HL-60/S4 treated with retinoic acid at 250 ng/mL for 4 days and 3 days (cell line): ENCODE measurements around the gene IFI44L.

Experiments used
- in situ Hi-C: fragments of 300-500 bp; cut with MboI; formaldehyde crosslinking; loops from 2 replicates; pipeline ENCODE4 v1.7.0; 2022; ENCODE audit warnings: low sequenced_read_pairs

Gene IFI44L

GRCh38 chr1:78640462-78640861, 20.2 kb downstream of the IFI44L start:
- in situ Hi-C loops, result no loop called here

- in situ Hi-C loops, result no loop called here
These were observed 21.3 kb downstream of the IFI44L start for GRCh38 chr1:78641558-78641957.

- in situ Hi-C loops, result no loop called here
These were observed 25.5 kb downstream of the IFI44L start for GRCh38 chr1:78645723-78646122.

GRCh38 chr1:78647238-78647637, 27.0 kb downstream of the IFI44L start:
- in situ Hi-C loops, result no loop called here

- in situ Hi-C loops, result no loop called here
These were observed 29.4 kb downstream of the IFI44L start, which contains the start of gene IFI44 for GRCh38 chr1:78649628-78650027. Gene IFI44 (plus strand): TSS chr1:78649831. CDS start chr1:78650196, 365 bp downstream.

- in situ Hi-C loops, result no loop called here
These were observed 29.9 kb downstream of the IFI44L start for GRCh38 chr1:78650114-78650660.

- in situ Hi-C loops, result no loop called here
These were observed 31.0 kb downstream of the IFI44L start for GRCh38 chr1:78651241-78651640.

- in situ Hi-C loops, result no loop called here
These were observed 31.8 kb downstream of the IFI44L start for GRCh38 chr1:78652019-78652560.

GRCh38 chr1:78658901-78659300, 38.7 kb downstream of the IFI44L start:
- in situ Hi-C loops, result no loop called here

- in situ Hi-C loops, result no loop called here
These were observed 43.7 kb downstream of the IFI44L start for GRCh38 chr1:78663923-78664322.

- in situ Hi-C loops, result no loop called here
These were observed 44.5 kb downstream of the IFI44L start for GRCh38 chr1:78664763-78665162.

- in situ Hi-C loops, result no loop called here
These were observed 45.6 kb downstream of the IFI44L start for GRCh38 chr1:78665809-78666208.

GRCh38 chr1:78667939-78668338, 47.7 kb downstream of the IFI44L start:
- in situ Hi-C loops, result no loop called here

GRCh38 chr1:78668427-78668826, 48.2 kb downstream of the IFI44L start:
- in situ Hi-C loops, result no loop called here

GRCh38 chr1:78672428-78672827, 52.2 kb downstream of the IFI44L start:
- in situ Hi-C loops, result no loop called here

- in situ Hi-C loops, result no loop called here
These were observed 52.9 kb downstream of the IFI44L start for GRCh38 chr1:78673120-78673519.

- in situ Hi-C loops, result no loop called here
These were observed 56.2 kb downstream of the IFI44L start for GRCh38 chr1:78676347-78676982.

GRCh38 chr1:78676993-78677392, 56.7 kb downstream of the IFI44L start:
- in situ Hi-C loops, result no loop called here

- in situ Hi-C loops, result no loop called here
These were observed 57.5 kb downstream of the IFI44L start for GRCh38 chr1:78677788-78678187.

- in situ Hi-C loops, result no loop called here
These were observed 58.1 kb downstream of the IFI44L start for GRCh38 chr1:78678324-78678723.

- in situ Hi-C loops, result no loop called here
These were observed 61.0 kb downstream of the IFI44L start for GRCh38 chr1:78681265-78681664.

- in situ Hi-C loops, result no loop called here
These were observed 62.2 kb downstream of the IFI44L start for GRCh38 chr1:78682496-78682895.

GRCh38 chr1:78683079-78683478, 62.8 kb downstream of the IFI44L start:
- in situ Hi-C loops, result no loop called here
